ENCODE data around the gene HNF1B.

DNA sequence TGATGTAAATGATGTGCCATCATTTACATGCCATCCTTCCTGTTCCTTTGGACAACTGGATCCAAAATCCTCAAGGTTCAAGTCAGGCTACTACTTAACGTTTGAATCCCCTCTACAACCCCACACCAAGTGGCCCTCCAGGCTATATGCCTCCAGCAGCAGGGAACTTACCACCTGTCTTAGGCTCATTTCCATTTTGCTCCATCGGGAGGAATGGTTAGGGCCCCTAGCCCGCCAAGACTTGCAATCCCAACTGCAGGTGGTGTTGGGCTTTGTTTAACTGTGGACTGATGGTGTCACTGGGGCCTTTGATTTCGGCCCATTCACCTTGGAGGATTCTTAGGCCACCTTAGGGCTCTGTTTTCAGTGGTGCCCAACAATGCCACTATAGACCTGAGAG is 9.7 kb downstream of the HNF1B start:
- TF ChIP-seq, protein P1, sequence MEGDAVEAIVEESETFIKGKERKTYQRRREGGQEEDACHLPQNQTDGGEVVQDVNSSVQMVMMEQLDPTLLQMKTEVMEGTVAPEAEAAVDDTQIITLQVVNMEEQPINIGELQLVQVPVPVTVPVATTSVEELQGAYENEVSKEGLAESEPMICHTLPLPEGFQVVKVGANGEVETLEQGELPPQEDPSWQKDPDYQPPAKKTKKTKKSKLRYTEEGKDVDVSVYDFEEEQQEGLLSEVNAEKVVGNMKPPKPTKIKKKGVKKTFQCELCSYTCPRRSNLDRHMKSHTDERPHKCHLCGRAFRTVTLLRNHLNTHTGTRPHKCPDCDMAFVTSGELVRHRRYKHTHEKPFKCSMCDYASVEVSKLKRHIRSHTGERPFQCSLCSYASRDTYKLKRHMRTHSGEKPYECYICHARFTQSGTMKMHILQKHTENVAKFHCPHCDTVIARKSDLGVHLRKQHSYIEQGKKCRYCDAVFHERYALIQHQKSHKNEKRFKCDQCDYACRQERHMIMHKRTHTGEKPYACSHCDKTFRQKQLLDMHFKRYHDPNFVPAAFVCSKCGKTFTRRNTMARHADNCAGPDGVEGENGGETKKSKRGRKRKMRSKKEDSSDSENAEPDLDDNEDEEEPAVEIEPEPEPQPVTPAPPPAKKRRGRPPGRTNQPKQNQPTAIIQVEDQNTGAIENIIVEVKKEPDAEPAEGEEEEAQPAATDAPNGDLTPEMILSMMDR (IDR thresholded peaks at IDR 0.05): no peak
- no peak for TF ChIP-seq POLR2A (IDR thresholded peaks at IDR 0.05)
